WERI-Rb-1 (cell line): ENCODE measurements around the gene HSPA12B.

ENCODE experiments used
- DNase-seq: peaks from one replicate; pipeline ENCODE4 v3.0.0-alpha.2; 2020
- H3K27ac ChIP-seq: fragments of 250-450 bp; sonication (Bioruptor Pico); 2 replicates; pipeline ENCODE4 v1.5.1; 2020; ENCODE audit warnings: mild to moderate bottlenecking, moderate library complexity
- H3K27me3 ChIP-seq: fragments of 250-450 bp; sonication (Bioruptor Pico); 2 replicates; pipeline ENCODE4 v1.5.1; 2021; ENCODE audit warnings: mild to moderate bottlenecking, low read depth, moderate library complexity; ENCODE audit not compliant: insufficient read depth, severe bottlenecking
- H3K36me3 ChIP-seq: fragments of 250-450 bp; sonication (Bioruptor Pico); 2 replicates; pipeline ENCODE4 v1.5.1; 2020; ENCODE audit warnings: mild to moderate bottlenecking, moderate library complexity
- H3K4me3 ChIP-seq: 2 replicates; pipeline ENCODE4 v1.5.1; 2011; ENCODE audit warnings: low read depth, mild to moderate bottlenecking, control low read depth, low read length
- H3K9me3 ChIP-seq: fragments of 250-450 bp; sonication (Bioruptor Pico); 2 replicates; pipeline ENCODE4 v1.5.1; 2021; ENCODE audit warnings: mild to moderate bottlenecking, moderate library complexity; ENCODE audit not compliant: severe bottlenecking
- TF ChIP-seq, protein P1 (sequence below): IDR thresholded peaks from 2 replicates; pipeline ENCODE4 v1.5.1; 2011; ENCODE audit warnings: low read depth, mild to moderate bottlenecking, control low read depth, inconsistent platforms, low read length

The HSPA12B gene

DNA sequence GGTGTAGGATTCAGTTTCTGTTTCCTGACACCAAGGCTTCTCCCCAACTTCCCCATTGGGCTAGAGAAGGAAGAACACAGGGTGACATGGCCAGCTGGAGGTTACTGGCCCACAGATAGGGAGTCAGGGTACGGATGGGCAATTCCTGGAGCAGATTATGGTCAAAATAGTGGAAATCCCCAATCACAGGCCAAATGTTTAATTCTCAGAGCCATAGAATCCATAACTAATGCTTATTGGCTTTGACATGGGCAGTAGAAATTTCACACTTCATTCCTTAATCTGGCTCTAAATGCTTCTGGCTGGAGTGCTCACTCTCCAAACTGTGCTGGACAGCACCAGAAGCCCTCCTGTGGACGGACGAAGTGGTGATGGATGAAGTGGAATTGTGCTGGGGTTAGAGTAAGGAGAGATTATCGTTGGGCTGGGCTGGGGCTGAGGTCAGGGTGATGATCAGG, 21.0 kb upstream of the HSPA12B start:
- no peak overlapping the region for H3K4me3 ChIP-seq
- TF ChIP-seq, protein P1, sequence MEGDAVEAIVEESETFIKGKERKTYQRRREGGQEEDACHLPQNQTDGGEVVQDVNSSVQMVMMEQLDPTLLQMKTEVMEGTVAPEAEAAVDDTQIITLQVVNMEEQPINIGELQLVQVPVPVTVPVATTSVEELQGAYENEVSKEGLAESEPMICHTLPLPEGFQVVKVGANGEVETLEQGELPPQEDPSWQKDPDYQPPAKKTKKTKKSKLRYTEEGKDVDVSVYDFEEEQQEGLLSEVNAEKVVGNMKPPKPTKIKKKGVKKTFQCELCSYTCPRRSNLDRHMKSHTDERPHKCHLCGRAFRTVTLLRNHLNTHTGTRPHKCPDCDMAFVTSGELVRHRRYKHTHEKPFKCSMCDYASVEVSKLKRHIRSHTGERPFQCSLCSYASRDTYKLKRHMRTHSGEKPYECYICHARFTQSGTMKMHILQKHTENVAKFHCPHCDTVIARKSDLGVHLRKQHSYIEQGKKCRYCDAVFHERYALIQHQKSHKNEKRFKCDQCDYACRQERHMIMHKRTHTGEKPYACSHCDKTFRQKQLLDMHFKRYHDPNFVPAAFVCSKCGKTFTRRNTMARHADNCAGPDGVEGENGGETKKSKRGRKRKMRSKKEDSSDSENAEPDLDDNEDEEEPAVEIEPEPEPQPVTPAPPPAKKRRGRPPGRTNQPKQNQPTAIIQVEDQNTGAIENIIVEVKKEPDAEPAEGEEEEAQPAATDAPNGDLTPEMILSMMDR, result no peak
- H3K27me3 ChIP-seq, result no peaks in the 10 kb centered on the region
- no peaks in the 10 kb centered on the region for H3K9me3 ChIP-seq
- no peaks in the 10 kb centered on the region for H3K36me3 ChIP-seq
- DNase-seq, result no peak
- H3K27ac ChIP-seq, result no peak overlapping the region

DNA sequence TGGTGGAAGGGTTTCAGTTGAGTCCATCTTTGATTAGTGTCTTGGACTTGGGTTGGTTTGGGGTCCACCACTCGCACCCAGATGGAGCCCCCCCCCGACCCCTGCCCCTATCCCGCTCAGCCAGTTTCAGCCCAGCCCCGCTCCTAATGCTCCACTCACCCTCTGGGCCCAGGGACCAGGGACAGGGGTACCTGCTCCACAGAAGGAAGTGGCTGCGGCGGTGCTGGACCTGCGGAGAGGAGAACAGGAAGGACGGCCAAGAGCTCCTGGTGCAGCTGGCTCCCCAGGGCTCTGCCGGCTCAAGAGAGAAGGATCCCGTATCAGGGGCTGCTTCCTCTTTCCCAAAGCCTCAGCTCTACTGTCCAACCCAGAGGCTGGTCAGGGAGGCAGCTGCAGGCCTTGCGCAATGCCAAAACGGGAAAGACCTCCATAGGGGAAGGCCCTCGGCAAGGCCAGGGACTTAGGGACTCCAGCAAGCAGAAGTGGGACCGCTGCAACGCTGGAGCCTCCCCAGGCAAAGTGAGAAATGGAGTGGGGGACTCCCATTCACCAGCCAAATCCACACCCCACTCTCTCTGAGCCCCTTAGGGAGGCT, 20.1 kb upstream of the HSPA12B start, which contains the start of gene SIGLEC1:
Gene SIGLEC1 (minus strand): TSS at position 322 of the 595 bp plus-strand sequence. CDS start 5,472 bp downstream, outside the sequence.
- no peak for DNase-seq

DNA sequence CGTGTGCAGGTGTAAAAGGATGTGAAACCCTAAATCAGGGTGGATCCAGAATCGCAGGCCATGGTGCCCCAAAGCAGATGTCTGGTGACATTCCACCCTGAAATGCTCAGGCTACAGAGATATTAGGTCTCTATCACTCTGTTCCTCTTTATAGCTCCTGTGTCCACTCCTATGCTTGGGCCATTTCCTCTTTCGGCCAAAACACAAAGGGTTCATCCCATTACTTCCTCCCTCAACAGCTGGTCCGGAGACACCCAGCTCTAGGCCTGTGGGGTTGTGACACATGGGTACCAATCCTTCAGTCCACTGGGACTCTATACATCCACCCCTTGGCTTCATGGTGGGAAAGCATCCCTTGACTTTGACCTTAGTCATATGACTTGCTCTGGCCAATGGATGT, 18.4 kb upstream of the HSPA12B start:
- Histone ChIP-seq H3K9me3 (no peaks in the 10 kb centered on the region), H3K27me3 (no peaks in the 10 kb centered on the region), H3K27ac (no peak overlapping the region), H3K36me3 (no peaks in the 10 kb centered on the region), H3K4me3 (no peak overlapping the region)
- DNase-seq, result no peak
- TF ChIP-seq, protein P1, result no peak

More for the DNA sequence above, 20.1 kb upstream of the HSPA12B start, which contains the start of gene SIGLEC1:
- H3K4me3 ChIP-seq, result no peak within 1 kb of the TSS
- TF ChIP-seq, protein P1, result no peak
- no peaks in the 10 kb centered on the region for H3K9me3 ChIP-seq
- H3K27ac ChIP-seq, result no peak within 1 kb of the TSS
- H3K27me3 ChIP-seq, result no peaks in the 10 kb centered on the region
- H3K36me3 ChIP-seq, result no peaks in the 10 kb centered on the region

DNA sequence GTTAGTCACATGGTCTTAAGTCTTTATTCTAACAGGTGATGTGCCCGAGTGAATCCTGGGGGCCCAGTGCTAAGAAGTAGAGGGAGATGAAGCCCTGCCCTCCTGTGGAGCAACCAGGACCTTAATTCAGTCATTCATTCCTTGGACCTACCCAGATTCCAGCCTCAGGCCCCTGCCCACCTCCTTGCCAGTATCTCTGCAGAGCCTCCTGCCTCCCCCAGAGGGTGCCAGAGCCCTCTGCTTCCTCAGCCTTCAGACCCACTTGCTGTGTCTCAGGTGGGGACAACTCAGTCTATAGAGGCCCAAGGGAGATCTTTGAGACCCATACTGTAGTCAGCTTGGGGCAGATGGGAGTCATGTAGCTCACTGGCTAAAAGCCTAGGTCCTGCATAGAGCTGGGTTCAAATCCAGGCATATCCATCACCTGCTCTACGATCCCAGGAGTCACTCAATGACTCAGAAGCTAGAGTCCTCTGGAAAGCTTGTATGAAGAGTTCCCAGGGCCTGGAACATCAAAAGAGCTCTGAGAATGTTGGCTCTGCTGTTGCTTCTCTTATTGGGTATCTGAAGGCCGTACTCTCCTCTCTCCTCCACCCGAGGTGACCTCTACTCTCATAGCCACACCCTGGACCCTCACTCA, 16.2 kb upstream of the HSPA12B start:
- DNase-seq, result peak; percentile 79
- Histone ChIP-seq H3K36me3 (no peaks in the 10 kb centered on the region), H3K27me3 (no peaks in the 10 kb centered on the region), H3K27ac (no peak overlapping the region), H3K9me3 (no peaks in the 10 kb centered on the region), H3K4me3 (no peak overlapping the region)
- TF ChIP-seq, protein P1, result peak; percentile 91

DNA sequence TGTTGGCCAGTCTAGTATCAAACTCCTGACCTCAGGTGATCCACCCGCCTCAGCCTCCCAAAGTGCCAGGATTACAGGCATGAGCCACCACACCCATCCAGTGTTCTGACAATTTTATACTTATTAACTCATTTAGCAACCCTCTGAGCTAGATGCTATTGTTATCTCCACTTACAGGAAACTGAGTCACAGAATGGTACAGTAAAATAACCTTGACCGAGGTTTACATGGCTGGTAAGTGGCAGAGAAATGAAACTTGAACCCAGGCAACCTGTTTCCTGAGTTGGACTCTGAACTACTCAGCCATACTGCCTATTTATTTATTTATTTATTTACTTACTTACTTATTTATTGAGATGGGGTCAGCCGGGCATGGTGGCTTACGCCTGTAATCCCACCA, 13.4 kb upstream of the HSPA12B start:
- TF ChIP-seq, protein P1, result no peak
- no peak for DNase-seq
- Histone ChIP-seq H3K27ac (no peak overlapping the region), H3K27me3 (no peaks in the 10 kb centered on the region), H3K9me3 (no peaks in the 10 kb centered on the region), H3K4me3 (no peak overlapping the region), H3K36me3 (no peaks in the 10 kb centered on the region)
